Liver (tissue), 9 donors: ENCODE results near the gene NCKAP5L. TPM values are rescaled to one million over a fixed set of nuclear protein-coding genes. Genes with fewer than 3 reads are reported as not detected.

Experiments used
- DNase-seq: peaks from one replicate; pipeline ENCODE4 v3.0.0-alpha.2; 2017; ENCODE audit warnings: low spot score
- H3K27ac ChIP-seq, 2 donors: one replicate each; pipeline ENCODE4 v1.7.0; 2013; ENCODE audit warnings: inconsistent platforms in 2 of 2, low read length in 2 of 2, control low read depth in 1 of 2, low read depth in 1 of 2, mild to moderate bottlenecking in 1 of 2
- H3K27me3 ChIP-seq, 4 donors: one replicate each; pipeline versions ENCODE4 v1.6.1 to v1.7.0; 2013; ENCODE audit warnings: low read length in 3 of 4, inconsistent platforms in 1 of 4, mild to moderate bottlenecking in 1 of 4, moderate library complexity in 1 of 4; ENCODE audit not compliant: control insufficient read depth in 4 of 4, insufficient read depth in 4 of 4
- H3K36me3 ChIP-seq, 4 donors: one replicate each; pipeline versions ENCODE4 v1.6.1 to v1.7.0; 2013; ENCODE audit warnings: low read length in 3 of 4, mild to moderate bottlenecking in 3 of 4, low read depth in 1 of 4, moderate library complexity in 1 of 4; ENCODE audit not compliant: control insufficient read depth in 4 of 4, insufficient read depth in 3 of 4
- H3K4me1 ChIP-seq, 4 donors: one replicate each; pipeline versions ENCODE4 v1.6.1 to v1.7.0; 2013; ENCODE audit warnings: low read length in 3 of 4, mild to moderate bottlenecking in 3 of 4, moderate library complexity in 1 of 4; ENCODE audit not compliant: control insufficient read depth in 4 of 4, insufficient read depth in 4 of 4
- H3K4me3 ChIP-seq, 3 donors: one replicate each; pipeline versions ENCODE4 v1.6.1 to v1.7.0; 2013; ENCODE audit warnings: low read length in 3 of 3, control low read depth in 1 of 3, low read depth in 1 of 3, mild to moderate bottlenecking in 1 of 3
- H3K9ac ChIP-seq, 2 donors: one replicate each; pipeline ENCODE4 v1.7.0; 2013; ENCODE audit warnings: low read length in 2 of 2, mild to moderate bottlenecking in 2 of 2, moderate library complexity in 2 of 2, control low read depth in 1 of 2, low read depth in 1 of 2
- H3K9me3 ChIP-seq, 4 donors: one replicate each; pipeline versions ENCODE4 v1.6.1 to v1.7.0; 2013; ENCODE audit warnings: low read length in 3 of 4; ENCODE audit not compliant: control insufficient read depth in 4 of 4
- EGR1 ChIP-seq, 2 donors: IDR thresholded peaks; 2 replicates each; pipeline ENCODE4 v1.6.1; 2016 to 2018; ENCODE audit warnings: antibody characterized with exemption in 2 of 2, low read depth in 2 of 2
- FOXA1 ChIP-seq: IDR thresholded peaks from 2 replicates; pipeline ENCODE4 v1.6.1; 2016; ENCODE audit warnings: antibody characterized with exemption
- FOXA2 ChIP-seq: IDR thresholded peaks from 2 replicates; pipeline ENCODE4 v1.6.1; 2016; ENCODE audit warnings: antibody characterized with exemption
- GABPA ChIP-seq, 2 donors: IDR thresholded peaks in 1 of 2; conservative IDR thresholded peaks in 1 of 2; 2 replicates each; pipeline ENCODE4 v1.6.1; 2016; ENCODE audit warnings: antibody characterized with exemption in 2 of 2, mild to moderate bottlenecking in 1 of 2, moderate library complexity in 1 of 2
- HNF4A ChIP-seq, 2 donors: conservative IDR thresholded peaks; 2 replicates each; pipeline ENCODE4 v1.6.1; 2016; ENCODE audit warnings: antibody characterized with exemption in 2 of 2, mild to moderate bottlenecking in 2 of 2
- HNF4G ChIP-seq: IDR thresholded peaks from 2 replicates; pipeline ENCODE4 v1.6.1; 2016; ENCODE audit warnings: antibody characterized with exemption
- JUND ChIP-seq, 2 donors: IDR thresholded peaks; 2 replicates each; pipeline ENCODE4 v1.6.1; 2016; ENCODE audit warnings: antibody characterized with exemption in 2 of 2
- RAD21 ChIP-seq, 2 donors: IDR thresholded peaks; 2 replicates each; pipeline ENCODE4 v1.6.1; 2016; ENCODE audit warnings: antibody characterized with exemption in 2 of 2, mild to moderate bottlenecking in 2 of 2
- RXRA ChIP-seq, 2 donors: IDR thresholded peaks; 2 replicates each; pipeline ENCODE4 v1.6.1; 2017 to 2018; ENCODE audit warnings: antibody characterized with exemption in 2 of 2, mild to moderate bottlenecking in 1 of 2
- SP1 ChIP-seq: IDR thresholded peaks from 2 replicates; pipeline ENCODE4 v1.6.1; 2018; ENCODE audit warnings: antibody characterized with exemption, mild to moderate bottlenecking
- TAF1 ChIP-seq: conservative IDR thresholded peaks from 2 replicates; pipeline ENCODE4 v1.6.1; 2016; ENCODE audit warnings: antibody characterized with exemption, mild to moderate bottlenecking
- YY1 ChIP-seq: IDR thresholded peaks from 2 replicates; pipeline ENCODE4 v1.6.1; 2016; ENCODE audit warnings: antibody characterized with exemption, mild to moderate bottlenecking
- ZBTB33 ChIP-seq: IDR thresholded peaks from 2 replicates; pipeline ENCODE4 v1.6.1; 2016; ENCODE audit warnings: antibody characterized with exemption
- WGBS: extraction: QIAGEN DNeasy Blood & Tissue Kit; methylation state at CpG from one replicate; pipeline ENCODE4 v1.1.7; 2013; 5-methylcytosine and 5-hydroxymethylcytosine counted together
- polyA plus RNA-seq, 2 donors: library from polyadenylated mRNA; stranded (reverse) in 1 of 2; unstranded in 1 of 2; fragments of 200-250 nt in 1 of 2; fragments of >200 nt in 1 of 2; fragmentation: Nextera tagmentation in 1 of 2; extraction: Ambion mirVana in 1 of 2; gene quantifications; one replicate each; pipeline versions ENCODE4 v1.2.1 to v1.2.3, GENCODE V29; 2013 to 2015
- total RNA-seq, 2 donors: library from RNA; depleted of rRNA; stranded (reverse); fragments of >200 nt; gene quantifications; one replicate each; pipeline ENCODE4 v1.2.3, GENCODE V29; 2014
- TF ChIP-seq, protein P1 (sequence below): IDR thresholded peaks from 2 replicates; pipeline ENCODE4 v1.6.1; 2016; ENCODE audit warnings: antibody characterized with exemption, mild to moderate bottlenecking
- TF ChIP-seq, protein P2 (sequence below): IDR thresholded peaks from 2 replicates; pipeline ENCODE4 v1.6.1; 2016; ENCODE audit warnings: antibody characterized with exemption
- TF ChIP-seq, protein P3 (sequence below): IDR thresholded peaks from 2 replicates; pipeline ENCODE4 v1.6.1; 2016; ENCODE audit warnings: antibody characterized with exemption
- TF ChIP-seq, protein P4 (sequence below): fragments of 150-350 bp; IDR thresholded peaks from 2 replicates; pipeline ENCODE4 v1.5.1; 2017; ENCODE audit warnings: improper control_type of control experiment, low read depth, low read length; ENCODE audit not compliant: missing input control
- donor health status: healthy.
- donor health status: healthy.
- donor health status: healthy.
- donor health status: healthy.
- donor health status: healthy.

Gene NCKAP5L
- total and polyA plus RNA-seq, 4 donors: 2.9 to 6.8 (median 4.2) TPM

DNA sequence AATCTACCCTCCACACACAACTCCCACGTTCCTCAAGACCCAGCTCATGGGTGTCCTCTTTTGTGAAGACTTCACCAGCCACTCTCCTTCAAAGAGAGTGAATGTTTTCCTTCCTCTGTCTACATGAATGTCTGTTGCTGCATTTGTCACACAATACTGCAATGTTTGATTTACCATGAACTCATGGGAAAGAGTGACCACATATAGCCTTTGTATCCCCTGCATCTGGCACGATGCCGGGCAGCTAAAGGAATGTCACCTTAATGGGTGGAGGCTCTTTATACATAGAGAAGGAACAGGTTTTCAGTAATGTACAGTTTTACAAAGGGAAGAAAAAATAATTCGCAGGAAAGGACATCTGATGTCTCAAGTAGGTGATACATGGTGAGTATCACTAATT is 26.8 kb upstream of the NCKAP5L start:
- no peak overlapping the region for H3K9ac ChIP-seq
- no peak for DNase-seq
- H3K4me3 ChIP-seq: no peak overlapping the region
- TF ChIP-seq HNF4G: no peak
- no peak for TF ChIP-seq FOXA1
- no peak for TF ChIP-seq GABPA (IDR thresholded peaks at IDR 0.05 in 1 of 2, conservative IDR thresholded peaks at IDR 0.05 in 1 of 2)
- TF ChIP-seq YY1: no peak
- H3K27me3 ChIP-seq: peaks cover 0 to 4% (median 0%) of the 10 kb centered on the region in 4 donors
- H3K36me3 ChIP-seq: no peaks in the 10 kb centered on the region
- H3K4me1 ChIP-seq: no peaks in the 10 kb centered on the region
- no peaks in the 10 kb centered on the region for H3K9me3 ChIP-seq
- 88% methylated on average over 4 of the region's 4 CpGs for WGBS
- H3K27ac ChIP-seq: no peak overlapping the region

DNA sequence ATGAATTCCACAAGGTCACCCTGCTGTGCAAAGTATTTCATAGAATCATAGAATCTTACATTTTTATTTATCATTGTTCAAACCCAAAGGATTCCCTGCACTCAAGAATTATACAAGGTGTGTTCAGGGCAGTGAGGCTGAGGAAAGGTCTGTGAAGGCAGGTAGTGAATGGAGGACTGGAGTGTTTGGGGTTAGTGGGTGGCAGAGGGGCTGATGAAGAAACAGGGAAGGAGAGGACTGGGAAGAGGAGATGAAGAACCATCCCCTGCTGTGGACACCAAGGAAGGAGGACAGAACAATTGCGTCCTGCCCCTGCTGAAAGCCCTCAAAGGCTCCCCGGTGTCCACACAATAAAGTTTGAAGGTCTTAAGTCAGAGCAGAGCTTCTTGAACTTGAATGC is 25.5 kb upstream of the NCKAP5L start:
- Histone ChIP-seq H3K9ac (no peak overlapping the region), H3K27ac (no peak overlapping the region), H3K36me3 (no peaks in the 10 kb centered on the region), H3K4me1 (no peaks in the 10 kb centered on the region), H3K27me3 (peaks cover 0 to 5% (median 1%) of the 10 kb centered on the region in 4 donors), H3K9me3 (no peaks in the 10 kb centered on the region), H3K4me3 (no peak overlapping the region)
- TF ChIP-seq HNF4A (conservative IDR thresholded peaks at IDR 0.05) (no peak), FOXA2 (no peak), FOXA1 (no peak), JUND (IDR thresholded peaks at IDR 0.05) (no peak), YY1 (no peak), SP1 (no peak), HNF4G (no peak), ZBTB33 (no peak), EGR1 (IDR thresholded peaks at IDR 0.05; ENCODE audit: low read depth in 2 of 2) (no peak)
- TF ChIP-seq, protein P1, sequence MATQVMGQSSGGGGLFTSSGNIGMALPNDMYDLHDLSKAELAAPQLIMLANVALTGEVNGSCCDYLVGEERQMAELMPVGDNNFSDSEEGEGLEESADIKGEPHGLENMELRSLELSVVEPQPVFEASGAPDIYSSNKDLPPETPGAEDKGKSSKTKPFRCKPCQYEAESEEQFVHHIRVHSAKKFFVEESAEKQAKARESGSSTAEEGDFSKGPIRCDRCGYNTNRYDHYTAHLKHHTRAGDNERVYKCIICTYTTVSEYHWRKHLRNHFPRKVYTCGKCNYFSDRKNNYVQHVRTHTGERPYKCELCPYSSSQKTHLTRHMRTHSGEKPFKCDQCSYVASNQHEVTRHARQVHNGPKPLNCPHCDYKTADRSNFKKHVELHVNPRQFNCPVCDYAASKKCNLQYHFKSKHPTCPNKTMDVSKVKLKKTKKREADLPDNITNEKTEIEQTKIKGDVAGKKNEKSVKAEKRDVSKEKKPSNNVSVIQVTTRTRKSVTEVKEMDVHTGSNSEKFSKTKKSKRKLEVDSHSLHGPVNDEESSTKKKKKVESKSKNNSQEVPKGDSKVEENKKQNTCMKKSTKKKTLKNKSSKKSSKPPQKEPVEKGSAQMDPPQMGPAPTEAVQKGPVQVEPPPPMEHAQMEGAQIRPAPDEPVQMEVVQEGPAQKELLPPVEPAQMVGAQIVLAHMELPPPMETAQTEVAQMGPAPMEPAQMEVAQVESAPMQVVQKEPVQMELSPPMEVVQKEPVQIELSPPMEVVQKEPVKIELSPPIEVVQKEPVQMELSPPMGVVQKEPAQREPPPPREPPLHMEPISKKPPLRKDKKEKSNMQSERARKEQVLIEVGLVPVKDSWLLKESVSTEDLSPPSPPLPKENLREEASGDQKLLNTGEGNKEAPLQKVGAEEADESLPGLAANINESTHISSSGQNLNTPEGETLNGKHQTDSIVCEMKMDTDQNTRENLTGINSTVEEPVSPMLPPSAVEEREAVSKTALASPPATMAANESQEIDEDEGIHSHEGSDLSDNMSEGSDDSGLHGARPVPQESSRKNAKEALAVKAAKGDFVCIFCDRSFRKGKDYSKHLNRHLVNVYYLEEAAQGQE: no peak
- TF ChIP-seq, protein P2, sequence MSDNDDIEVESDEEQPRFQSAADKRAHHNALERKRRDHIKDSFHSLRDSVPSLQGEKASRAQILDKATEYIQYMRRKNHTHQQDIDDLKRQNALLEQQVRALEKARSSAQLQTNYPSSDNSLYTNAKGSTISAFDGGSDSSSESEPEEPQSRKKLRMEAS: no peak
- DNase-seq: no peak
- 85% methylated on average over 2 of the region's 2 CpGs for WGBS

GRCh38 chr12:49847161-49847560 is 18.9 kb upstream of the NCKAP5L start:
- H3K9ac ChIP-seq: no peak overlapping the region
- H3K36me3 ChIP-seq: no peaks in the 10 kb centered on the region
- H3K4me3 ChIP-seq: no peak overlapping the region
- WGBS: 54% methylated on average over 2 of the region's 2 CpGs
- no peak overlapping the region for H3K27ac ChIP-seq
- peaks cover 0 to 5% (median 4%) of the 10 kb centered on the region in 4 donors for H3K4me1 ChIP-seq
- no peaks in the 10 kb centered on the region for H3K9me3 ChIP-seq
- DNase-seq: no peak
- H3K27me3 ChIP-seq: peaks cover 0 to 12% (median 3%) of the 10 kb centered on the region in 4 donors
- no peak for TF ChIP-seq FOXA1
- TF ChIP-seq RAD21 (IDR thresholded peaks at IDR 0.05): no peak
- TF ChIP-seq YY1: no peak
- TF ChIP-seq, protein P3, sequence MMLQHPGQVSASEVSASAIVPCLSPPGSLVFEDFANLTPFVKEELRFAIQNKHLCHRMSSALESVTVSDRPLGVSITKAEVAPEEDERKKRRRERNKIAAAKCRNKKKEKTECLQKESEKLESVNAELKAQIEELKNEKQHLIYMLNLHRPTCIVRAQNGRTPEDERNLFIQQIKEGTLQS: no peak
- no peak for TF ChIP-seq SP1
- TF ChIP-seq, protein P4, sequence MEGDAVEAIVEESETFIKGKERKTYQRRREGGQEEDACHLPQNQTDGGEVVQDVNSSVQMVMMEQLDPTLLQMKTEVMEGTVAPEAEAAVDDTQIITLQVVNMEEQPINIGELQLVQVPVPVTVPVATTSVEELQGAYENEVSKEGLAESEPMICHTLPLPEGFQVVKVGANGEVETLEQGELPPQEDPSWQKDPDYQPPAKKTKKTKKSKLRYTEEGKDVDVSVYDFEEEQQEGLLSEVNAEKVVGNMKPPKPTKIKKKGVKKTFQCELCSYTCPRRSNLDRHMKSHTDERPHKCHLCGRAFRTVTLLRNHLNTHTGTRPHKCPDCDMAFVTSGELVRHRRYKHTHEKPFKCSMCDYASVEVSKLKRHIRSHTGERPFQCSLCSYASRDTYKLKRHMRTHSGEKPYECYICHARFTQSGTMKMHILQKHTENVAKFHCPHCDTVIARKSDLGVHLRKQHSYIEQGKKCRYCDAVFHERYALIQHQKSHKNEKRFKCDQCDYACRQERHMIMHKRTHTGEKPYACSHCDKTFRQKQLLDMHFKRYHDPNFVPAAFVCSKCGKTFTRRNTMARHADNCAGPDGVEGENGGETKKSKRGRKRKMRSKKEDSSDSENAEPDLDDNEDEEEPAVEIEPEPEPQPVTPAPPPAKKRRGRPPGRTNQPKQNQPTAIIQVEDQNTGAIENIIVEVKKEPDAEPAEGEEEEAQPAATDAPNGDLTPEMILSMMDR: no peak
- TF ChIP-seq ZBTB33: no peak
- no peak for TF ChIP-seq RXRA (IDR thresholded peaks at IDR 0.05)
- TF ChIP-seq TAF1: no peak
